Activated CD4-positive, alpha-beta memory T cell treated with anti-CD3 and anti-CD28 coated beads for 36 hours (primary cell): ENCODE data around the gene PTPN22. TPM values are rescaled to one million over a fixed set of nuclear protein-coding genes. Genes with fewer than 3 reads are reported as not detected.

Experiments used
- CTCF ChIA-PET: fragments of 350-600 bp; sonication (Branson Sonifier 250); formaldehyde crosslinking; loops from one replicate; lab custom pipeline; 2021; ENCODE audit warnings: antibody characterized with exemption, inconsistent platforms; lab: Charles Lee
- POLR2A ChIA-PET: fragments of 350-600 bp; sonication (Branson Sonifier 250); formaldehyde crosslinking; loops from one replicate; lab custom pipeline; 2021; ENCODE audit warnings: antibody characterized with exemption; lab: Charles Lee
- DNase-seq: peaks from one replicate; pipeline ENCODE4 v3.0.0-alpha.2; 2020
- H3K27ac Mint-ChIP-seq: one replicate; pipeline ENCODE4 v1.8.0; 2021; ENCODE audit warnings: mixed read lengths
- H3K27me3 Mint-ChIP-seq: one replicate; pipeline ENCODE4 v1.8.0; 2021; ENCODE audit warnings: mixed read lengths
- H3K36me3 Mint-ChIP-seq: one replicate; pipeline ENCODE4 v1.8.0; 2021; ENCODE audit warnings: mixed read lengths
- H3K4me1 Mint-ChIP-seq: one replicate; pipeline ENCODE4 v1.8.0; 2021; ENCODE audit warnings: low read depth, mixed read lengths
- H3K4me3 Mint-ChIP-seq: one replicate; pipeline ENCODE4 v1.8.0; 2021; ENCODE audit warnings: mild to moderate bottlenecking, mixed read lengths
- H3K9me3 Mint-ChIP-seq: one replicate; pipeline ENCODE4 v1.8.0; 2021; ENCODE audit warnings: mixed read lengths
- intact Hi-C: fragments of 100-400 bp; cut with micrococcal nuclease; formaldehyde crosslinking; loops from one replicate; pipeline ENCODE4 v1.15.1; 2023
- total RNA-seq, 2 experiments: library from RNA; stranded (reverse); gene quantifications; one replicate each; pipeline ENCODE4 v1.2.3, GENCODE V29; 2021

Gene PTPN22
- total RNA-seq, 2 experiments from 2014 or later = 45.2 to 45.7 TPM

- peak; percentile 100 for DNase-seq
- POLR2A ChIA-PET = interaction anchor here (0.7 to 2.7 kb wide), 9 partner anchors 11 to 118 kb away, joined by 3 to 27 read pairs (median 5); partner anchors contain the start of genes AP4B1, HIPK1 and PHTF1
- peaks cover 10% of the 10 kb centered on the region for H3K36me3 Mint-ChIP-seq
- no peaks in the 10 kb centered on the region for H3K9me3 Mint-ChIP-seq
- intact Hi-C loops = loop anchor here (1.0 to 5.0 kb wide), 9 partner anchors 29 to 905 kb away; partner anchors contain the start of genes AP4B1, BCAS2, HIPK1 and MAGI3
- H3K27me3 Mint-ChIP-seq = no peaks in the 10 kb centered on the region
- peak within 1 kb of the TSS; percentile 91 for H3K27ac Mint-ChIP-seq
- CTCF ChIA-PET = interaction anchor here (0.6 to 2.2 kb wide), 9 partner anchors 9 to 739 kb away, joined by 3 to 14 read pairs (median 4); partner anchors contain the start of genes AP4B1, HIPK1, LRIG2 and PHTF1
- peak within 1 kb of the TSS; percentile 99 for H3K4me3 Mint-ChIP-seq
- H3K4me1 Mint-ChIP-seq = peaks cover 29% of the 10 kb centered on the region
Observed at GRCh38 chr1:113811888-113812660, 59.4 kb downstream of the PTPN22 start, which contains the start of gene RSBN1. Gene RSBN1 (minus strand): TSS chr1:113812476. CDS start chr1:113812412, 64 bp downstream.

- intact Hi-C loops = loop anchor here (5.0 kb wide), 2 partner anchors 679 to 771 kb away; partner anchors contain the start of gene BCAS2
- peak overlapping the region; percentile 91 for H3K27ac Mint-ChIP-seq
- DNase-seq = peak; percentile 42
- POLR2A ChIA-PET = interaction anchor here (0.7 to 2.7 kb wide), 8 partner anchors 24 to 119 kb away, joined by 3 to 27 read pairs (median 7); partner anchors contain the start of genes AP4B1, HIPK1 and PHTF1
- CTCF ChIA-PET = interaction anchor here (0.6 to 2.2 kb wide), 8 partner anchors 8 to 739 kb away, joined by 3 to 14 read pairs (median 4); partner anchors contain the start of genes AP4B1, HIPK1, LRIG2 and PHTF1
- no peaks in the 10 kb centered on the region for H3K9me3 Mint-ChIP-seq
- peak overlapping the region; percentile 99 for H3K4me3 Mint-ChIP-seq
- no peaks in the 10 kb centered on the region for H3K27me3 Mint-ChIP-seq
- peaks cover 6% of the 10 kb centered on the region for H3K36me3 Mint-ChIP-seq
- peaks cover 33% of the 10 kb centered on the region for H3K4me1 Mint-ChIP-seq
Observed at GRCh38 chr1:113811156-113811887, 60.2 kb downstream of the PTPN22 start.

- peaks cover 45% of the 10 kb centered on the region for H3K4me1 Mint-ChIP-seq
- no peaks in the 10 kb centered on the region for H3K27me3 Mint-ChIP-seq
- H3K36me3 Mint-ChIP-seq = peaks cover 11% of the 10 kb centered on the region
- CTCF ChIA-PET = no interaction called here
- intact Hi-C loops = loop anchor here (5.0 kb wide), 2 partner anchors 678 to 772 kb away; partner anchors contain the start of gene BCAS2
- POLR2A ChIA-PET = no interaction called here
- H3K27ac Mint-ChIP-seq = peak overlapping the region; percentile 60
- H3K9me3 Mint-ChIP-seq = no peaks in the 10 kb centered on the region
- peak overlapping the region; percentile 73 for H3K4me3 Mint-ChIP-seq
- no peak for DNase-seq
Observed at GRCh38 chr1:113809670-113810602, 61.6 kb downstream of the PTPN22 start.

GRCh38 chr1:113808450-113809195, 62.9 kb downstream of the PTPN22 start:
- Mint-ChIP-seq H3K9me3 (no peaks in the 10 kb centered on the region), H3K36me3 (peaks cover 11% of the 10 kb centered on the region), H3K4me3 (no peak overlapping the region), H3K27ac (peak overlapping the region; percentile 38), H3K4me1 (peaks cover 56% of the 10 kb centered on the region), H3K27me3 (no peaks in the 10 kb centered on the region)
- ChIA-PET POLR2A (no interaction called here), CTCF (no interaction called here)
- intact Hi-C loops = no loop called here
- no peak for DNase-seq

GRCh38 chr1:113805639-113806038, 65.9 kb downstream of the PTPN22 start:
- Mint-ChIP-seq H3K4me3 (no peak overlapping the region), H3K36me3 (peaks cover 13% of the 10 kb centered on the region), H3K9me3 (no peaks in the 10 kb centered on the region), H3K27ac (no peak overlapping the region), H3K27me3 (no peaks in the 10 kb centered on the region), H3K4me1 (peaks cover 76% of the 10 kb centered on the region)
- DNase-seq = no peak
- intact Hi-C loops = no loop called here
- CTCF ChIA-PET = no interaction called here
- POLR2A ChIA-PET = interaction anchor here (0.9 to 2.0 kb wide), 2 partner anchors 10 to 17 kb away, joined by 4 read pairs; no protein-coding TSS in a partner anchor

- Mint-ChIP-seq H3K27me3 (no peaks in the 10 kb centered on the region), H3K4me3 (no peak overlapping the region), H3K36me3 (peaks cover 13% of the 10 kb centered on the region), H3K9me3 (no peaks in the 10 kb centered on the region), H3K27ac (no peak overlapping the region), H3K4me1 (peaks cover 78% of the 10 kb centered on the region)
- CTCF ChIA-PET = no interaction called here
- DNase-seq = no peak
- intact Hi-C loops = no loop called here
- POLR2A ChIA-PET = interaction anchor here (2.0 kb wide), 1 partner anchor 17 kb away, joined by 4 read pairs; no protein-coding TSS in a partner anchor
Observed at GRCh38 chr1:113805256-113805531, 66.3 kb downstream of the PTPN22 start.

- intact Hi-C loops = no loop called here
- Mint-ChIP-seq H3K27me3 (no peaks in the 10 kb centered on the region), H3K4me3 (no peak overlapping the region), H3K9me3 (no peaks in the 10 kb centered on the region), H3K36me3 (peaks cover 13% of the 10 kb centered on the region), H3K4me1 (peaks cover 76% of the 10 kb centered on the region), H3K27ac (no peak overlapping the region)
- ChIA-PET POLR2A (interaction anchor here (0.6 to 2.0 kb wide), 2 partner anchors 16 to 472 kb away, joined by 3 to 4 read pairs; no protein-coding TSS in a partner anchor), CTCF (no interaction called here)
- DNase-seq = no peak
Observed at GRCh38 chr1:113804421-113805255, 66.9 kb downstream of the PTPN22 start.

- Mint-ChIP-seq H3K4me3 (no peak overlapping the region), H3K4me1 (peaks cover 75% of the 10 kb centered on the region), H3K36me3 (peaks cover 14% of the 10 kb centered on the region), H3K27me3 (no peaks in the 10 kb centered on the region), H3K9me3 (no peaks in the 10 kb centered on the region), H3K27ac (peak overlapping the region; percentile 11)
- CTCF ChIA-PET = interaction anchor here (1.3 kb wide), 1 partner anchor 663 kb away, joined by 3 read pairs; no protein-coding TSS in a partner anchor
- DNase-seq = peak; percentile 31
- POLR2A ChIA-PET = no interaction called here
- intact Hi-C loops = loop anchor here (1.0 kb wide), 2 partner anchors 18 to 22 kb away; no protein-coding TSS in a partner anchor
Observed at GRCh38 chr1:113802367-113803007, 69.0 kb downstream of the PTPN22 start.

GRCh38 chr1:113800487-113800886, 71.0 kb downstream of the PTPN22 start:
- POLR2A ChIA-PET = no interaction called here
- peaks cover 19% of the 10 kb centered on the region for H3K36me3 Mint-ChIP-seq
- no peak overlapping the region for H3K27ac Mint-ChIP-seq
- no peaks in the 10 kb centered on the region for H3K9me3 Mint-ChIP-seq
- CTCF ChIA-PET = interaction anchor here (0.9 to 1.4 kb wide), 2 partner anchors 15 to 41 kb away, joined by 4 read pairs; partner anchors contain the start of gene PHTF1
- no peak for DNase-seq
- intact Hi-C loops = no loop called here
- no peaks in the 10 kb centered on the region for H3K27me3 Mint-ChIP-seq
- H3K4me1 Mint-ChIP-seq = peaks cover 69% of the 10 kb centered on the region
- H3K4me3 Mint-ChIP-seq = no peak overlapping the region
